Stimulated activated CD8-positive, alpha-beta memory T cell treated with anti-CD3 and anti-CD28 coated beads, Interleukin-7, amount 100 ng/mL, for 4 hours (primary cell): ENCODE data around the gene TOMM7.
"Not testable (repeated sequence)": the region's sequence is repeated elsewhere in the genome, so short reads cannot be mapped to it uniquely, and the experiment has no call there.

Source experiments
- DNase-seq, 2 donors: peaks; one replicate each; pipeline ENCODE4 v3.0.0-alpha.2; 2020; ENCODE audit warnings: low read depth in 2 of 2

TOMM7 gene

DNA sequence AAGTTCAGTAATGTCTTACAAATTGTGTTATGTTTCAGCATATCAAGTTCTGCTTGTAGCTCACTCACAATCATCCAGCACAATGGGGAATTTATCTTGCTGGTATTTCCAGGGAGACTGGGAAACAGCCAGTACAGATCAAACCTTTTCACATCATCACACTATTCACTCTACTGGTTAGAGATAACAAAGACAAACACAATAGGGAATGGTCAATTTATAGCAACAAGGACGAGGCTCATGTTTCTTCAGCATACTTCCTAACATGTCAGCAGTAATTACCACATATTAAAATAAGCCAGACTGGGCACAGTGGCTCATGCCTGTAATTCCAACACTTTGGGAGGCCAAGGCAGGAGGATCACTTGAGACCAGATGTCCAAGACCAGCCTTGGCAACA is 38.3 kb downstream of the TOMM7 start:
- no peak for DNase-seq

DNA sequence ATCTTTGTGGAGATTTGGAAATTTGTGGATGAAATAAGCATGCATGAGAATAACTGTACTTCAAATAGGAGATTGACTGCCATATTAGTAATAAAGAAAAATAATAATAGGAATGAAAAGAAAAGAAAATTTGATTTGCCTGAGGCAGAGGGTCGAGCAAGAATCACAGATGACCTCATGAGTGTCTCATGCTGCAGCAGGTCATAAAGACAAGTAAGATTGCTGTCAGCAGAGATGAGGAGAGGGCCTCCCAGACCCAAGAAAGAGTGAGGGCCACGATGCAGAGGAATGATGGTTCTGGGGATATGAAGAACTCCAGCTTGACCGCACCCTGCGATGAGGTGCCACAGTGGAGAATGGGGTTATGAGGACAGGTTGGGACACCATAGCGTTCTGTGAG is 39.2 kb downstream of the TOMM7 start:
- no peak for DNase-seq

DNA sequence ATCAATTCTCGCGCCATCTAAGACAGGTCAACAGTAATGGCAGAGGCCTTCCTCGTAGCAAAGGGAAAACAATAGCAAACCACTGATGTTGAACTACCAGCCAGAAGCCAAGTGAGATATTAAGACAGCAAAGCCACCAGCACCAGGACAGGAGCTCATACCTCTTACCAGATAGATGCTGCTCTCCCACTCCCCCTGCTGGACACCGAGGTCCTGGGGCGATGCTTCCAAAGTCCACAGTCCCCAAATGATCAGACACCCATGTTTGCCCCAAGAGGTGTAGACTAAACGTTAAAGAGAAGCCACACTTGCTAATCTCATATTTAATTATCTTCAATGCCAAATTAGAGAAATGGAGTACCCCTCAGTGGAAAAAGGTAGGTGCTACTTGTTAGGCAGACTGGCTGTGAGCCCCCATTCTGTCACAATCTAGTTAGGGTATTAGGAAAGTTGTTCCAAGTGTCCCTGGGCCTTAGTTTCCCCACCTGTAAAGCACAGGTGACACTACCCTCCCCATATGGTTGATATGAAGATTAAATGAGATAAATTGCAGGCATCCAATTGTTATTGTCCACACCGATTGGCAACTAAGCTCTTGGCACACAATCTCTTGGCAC is 39.9 kb downstream of the TOMM7 start:
- peak; percentile 32 to 40 for DNase-seq

DNA sequence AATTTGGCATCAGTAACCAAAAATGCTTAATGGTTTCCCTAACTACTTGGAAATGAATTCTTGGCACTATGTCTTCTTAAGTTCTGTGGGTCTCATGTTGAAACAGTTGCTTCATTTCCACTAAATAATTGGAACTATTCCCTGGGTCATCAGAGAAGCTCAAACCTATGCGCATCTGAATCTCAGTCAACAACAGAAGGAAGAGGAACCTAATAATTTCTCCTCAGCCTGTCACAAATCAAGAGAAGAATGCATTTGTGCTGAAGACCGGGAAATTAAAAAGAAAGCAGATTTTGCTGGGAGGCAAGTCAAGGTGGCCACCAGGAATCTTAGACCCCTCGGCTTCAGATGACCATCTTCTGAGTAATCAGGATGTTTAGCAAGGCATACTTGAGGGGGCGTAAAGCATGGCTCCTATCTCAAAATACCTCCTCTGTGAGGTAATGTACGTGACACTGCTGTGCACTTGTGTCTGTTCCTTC is 41.4 kb downstream of the TOMM7 start:
- no peak for DNase-seq

DNA sequence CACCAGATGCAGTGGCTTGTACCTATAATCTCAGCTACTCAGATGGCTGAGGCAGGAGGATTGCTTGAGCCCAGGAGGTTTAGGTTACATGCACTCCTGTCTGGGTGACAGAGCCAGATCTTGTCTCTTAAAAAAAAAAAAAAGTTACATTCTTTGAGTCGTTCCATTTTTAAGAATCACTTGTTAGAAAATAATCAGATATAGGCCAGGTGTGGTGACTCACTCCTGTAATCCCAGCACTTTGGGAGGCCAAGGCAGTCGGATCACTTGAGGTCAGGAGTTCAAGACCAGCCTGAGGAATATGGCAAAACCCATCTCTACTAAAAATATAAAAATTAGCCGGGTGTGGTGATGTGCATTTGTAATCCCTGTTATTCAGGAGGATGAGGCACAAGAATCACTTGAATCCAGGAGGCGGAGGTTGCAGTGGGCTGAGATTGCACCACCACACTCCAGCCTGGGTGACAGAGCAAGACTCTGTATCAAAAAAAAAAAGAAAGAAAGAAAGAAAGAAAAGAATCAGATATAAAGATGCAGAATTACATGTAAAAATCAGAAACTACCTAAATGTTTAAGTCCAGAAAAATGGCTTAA is 42.8 kb downstream of the TOMM7 start:
- not testable (repeated sequence) for DNase-seq

DNA sequence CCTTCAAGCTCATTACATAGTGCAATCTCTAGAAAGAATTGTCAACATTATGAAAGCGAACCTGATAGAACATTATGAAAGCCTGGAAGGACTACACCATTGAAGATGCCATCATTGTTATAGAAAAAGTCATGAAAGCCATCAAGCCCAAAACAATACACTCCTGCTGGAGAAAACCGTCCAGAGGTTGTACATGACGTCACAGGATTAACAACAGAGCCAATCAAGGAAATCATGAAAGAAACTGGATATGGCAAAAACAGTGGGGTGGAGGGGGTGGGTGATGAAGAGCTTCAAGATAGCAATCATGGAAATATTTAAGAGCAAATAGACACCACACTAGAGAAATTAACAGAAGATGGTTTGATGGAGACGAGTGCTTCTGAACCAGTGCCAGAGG is 45.7 kb downstream of the TOMM7 start:
- no peak for DNase-seq

DNA sequence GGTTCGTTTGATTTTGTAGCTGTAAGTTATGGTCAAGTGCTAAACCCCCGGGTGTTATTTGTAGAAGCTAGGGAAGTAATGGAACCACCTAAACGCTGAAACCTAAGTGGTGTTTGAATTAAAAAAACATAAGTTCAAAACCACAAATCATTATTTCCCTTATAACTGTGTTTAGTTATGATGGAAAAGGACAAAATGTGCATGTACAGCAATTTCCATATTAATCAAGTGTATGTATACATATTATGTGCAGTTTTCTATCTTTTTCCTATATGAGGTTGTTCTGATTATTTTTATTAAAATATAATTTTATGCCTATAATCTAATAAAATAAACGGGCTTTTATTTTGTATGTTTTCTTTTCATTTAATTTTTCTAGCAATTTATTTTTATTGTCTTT is 49.8 kb downstream of the TOMM7 start:
- DNase-seq, result no peak

DNA sequence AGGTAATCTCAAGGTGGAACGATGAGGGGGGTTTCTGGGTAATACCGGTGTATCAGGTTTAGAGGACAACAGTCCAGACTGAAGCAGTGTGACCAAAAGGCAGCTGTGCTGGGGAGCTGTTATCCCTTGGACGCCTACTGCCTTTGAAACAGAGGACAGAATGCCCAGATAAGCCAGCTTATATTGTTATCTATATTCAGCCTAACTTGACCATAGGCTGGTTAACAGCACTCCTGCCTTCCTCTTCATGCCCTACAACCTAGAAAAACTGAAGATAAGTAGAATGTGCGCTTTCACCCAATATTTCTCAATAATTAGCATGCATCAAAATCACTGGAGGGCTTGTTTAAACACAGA is 50.8 kb downstream of the TOMM7 start:
- no peak for DNase-seq

DNA sequence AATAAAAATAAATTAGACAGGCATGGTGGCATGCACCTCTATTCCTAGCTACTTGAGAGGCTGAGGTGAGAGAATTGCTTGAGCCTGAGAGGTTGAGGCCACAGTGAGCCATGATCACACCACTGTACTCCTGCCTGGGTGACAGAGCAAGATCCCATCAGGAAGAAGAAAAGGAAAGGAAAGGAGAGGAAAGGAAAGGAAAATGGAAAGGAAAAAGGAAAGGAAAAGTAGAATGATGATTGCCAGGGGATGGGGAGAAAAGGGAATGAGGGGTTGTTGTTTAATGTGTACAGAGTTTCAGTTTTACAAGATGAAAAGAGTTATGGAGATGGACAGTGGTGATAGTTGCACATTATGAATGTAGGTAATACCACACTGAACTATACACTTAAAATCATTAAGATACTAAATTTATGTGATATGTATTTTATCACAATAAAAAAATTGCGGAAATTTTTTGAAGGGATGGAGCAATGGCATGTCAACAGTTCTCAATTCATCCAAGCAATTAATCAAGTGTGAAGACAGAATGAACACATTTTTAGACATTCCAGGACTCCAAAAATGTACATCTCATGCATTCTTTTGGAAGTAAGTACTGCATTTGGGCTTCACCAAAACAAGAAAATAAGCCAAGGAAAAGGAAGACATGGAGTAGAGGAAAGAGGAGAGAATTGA is 51.3 kb downstream of the TOMM7 start:
- DNase-seq, result no peak

DNA sequence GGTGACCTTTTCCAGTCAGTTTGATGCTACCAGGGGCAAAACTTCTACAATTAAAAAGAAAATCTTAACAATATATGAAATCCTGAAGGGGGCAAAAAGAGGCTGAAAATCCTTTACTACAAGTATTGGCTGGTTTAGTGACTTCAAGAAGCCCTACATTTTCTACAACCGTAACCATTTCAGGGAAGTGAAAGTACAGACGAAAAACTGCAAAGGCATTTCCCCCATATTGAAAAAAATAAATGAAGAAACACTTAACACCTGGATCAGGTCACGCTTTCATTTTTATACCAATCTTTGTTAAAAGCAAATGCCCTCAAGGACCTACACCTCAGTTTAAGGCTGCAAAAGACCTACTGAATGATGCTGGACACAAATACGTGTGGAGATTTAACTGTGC is 57.0 kb downstream of the TOMM7 start:
- DNase-seq, result no peak
